ENCODE measurements around the gene TM9SF3. TPM values are rescaled to one million over a fixed set of nuclear protein-coding genes. Genes with fewer than 3 reads are reported as not detected.
A peak's percentile ranks its signal among the peaks of the same experiment; 100 is the strongest.

TM9SF3 gene
- total RNA-seq, result 130 TPM

- intact Hi-C loops (cut with DNase I), result no loop called here
- ATAC-seq (peak; percentile 94), DNase-seq (ENCODE audit: low spot score) (peak; percentile 96)
Observed at GRCh38 chr10:96586419-96587263, at the start of gene TM9SF3. Gene TM9SF3 (minus strand): TSS chr10:96587012. CDS start chr10:96586835, 177 bp downstream.

- no peak for DNase-seq (ENCODE audit: low spot score)
- no peak for ATAC-seq
- intact Hi-C loops (cut with DNase I), result no loop called here
Observed at GRCh38 chr10:96636551-96636950, 49.7 kb upstream of the TM9SF3 start.

- intact Hi-C loops (cut with DNase I), result no loop called here
- ATAC-seq, result no peak
- no peak for DNase-seq (ENCODE audit: low spot score)
Observed at GRCh38 chr10:96632974-96633710, 46.3 kb upstream of the TM9SF3 start.

- intact Hi-C loops (cut with DNase I), result no loop called here
- no peak for DNase-seq (ENCODE audit: low spot score)
- ATAC-seq, result no peak
Observed at GRCh38 chr10:96627292-96627691, 40.5 kb upstream of the TM9SF3 start.

GRCh38 chr10:96626795-96627194 lies 40.0 kb upstream of the TM9SF3 start:
- DNase-seq (ENCODE audit: low spot score) (no peak), ATAC-seq (no peak)
- intact Hi-C loops (cut with DNase I), result no loop called here

- ATAC-seq, result no peak
- intact Hi-C loops (cut with DNase I), result no loop called here
Observed at GRCh38 chr10:96625173-96625572, 38.4 kb upstream of the TM9SF3 start.

GRCh38 chr10:96622013-96622787 lies 35.4 kb upstream of the TM9SF3 start:
- ATAC-seq, result no peak
- intact Hi-C loops (cut with DNase I), result no loop called here

More at GRCh38 chr10:96625173-96625572, 38.4 kb upstream of the TM9SF3 start:
- DNase-seq (ENCODE audit: low spot score), result no peak

GRCh38 chr10:96619796-96620773 lies 33.3 kb upstream of the TM9SF3 start:
- intact Hi-C loops (cut with DNase I), result no loop called here
- DNase-seq (ENCODE audit: low spot score) (no peak), ATAC-seq (no peak)

More at GRCh38 chr10:96622013-96622787, 35.4 kb upstream of the TM9SF3 start:
- no peak for DNase-seq (ENCODE audit: low spot score)

GRCh38 chr10:96619120-96619519 lies 32.3 kb upstream of the TM9SF3 start:
- no peak for ATAC-seq
- DNase-seq (ENCODE audit: low spot score), result no peak
- intact Hi-C loops (cut with DNase I), result no loop called here

GRCh38 chr10:96618653-96619052 lies 31.8 kb upstream of the TM9SF3 start:
- ATAC-seq (peak; percentile 68), DNase-seq (ENCODE audit: low spot score) (no peak)
- intact Hi-C loops (cut with DNase I), result no loop called here

GRCh38 chr10:96616961-96617360 lies 30.1 kb upstream of the TM9SF3 start:
- ATAC-seq, result no peak
- intact Hi-C loops (cut with DNase I), result no loop called here
- no peak for DNase-seq (ENCODE audit: low spot score)

GRCh38 chr10:96614515-96614914 lies 27.7 kb upstream of the TM9SF3 start:
- ATAC-seq, result no peak
- intact Hi-C loops (cut with DNase I), result no loop called here
- DNase-seq (ENCODE audit: low spot score), result no peak

- intact Hi-C loops (cut with DNase I), result no loop called here
Observed at GRCh38 chr10:96613576-96613975, 26.8 kb upstream of the TM9SF3 start.

GRCh38 chr10:96612055-96612830 lies 25.4 kb upstream of the TM9SF3 start:
- intact Hi-C loops (cut with DNase I), result no loop called here
- ATAC-seq (no peak), DNase-seq (ENCODE audit: low spot score) (no peak)

More at GRCh38 chr10:96613576-96613975, 26.8 kb upstream of the TM9SF3 start:
- no peak for DNase-seq (ENCODE audit: low spot score)
- ATAC-seq, result no peak

- ATAC-seq (no peak), DNase-seq (ENCODE audit: low spot score) (no peak)
- intact Hi-C loops (cut with DNase I), result no loop called here
Observed at GRCh38 chr10:96610817-96611216, 24.0 kb upstream of the TM9SF3 start.

GRCh38 chr10:96609510-96609909 lies 22.7 kb upstream of the TM9SF3 start:
- DNase-seq (ENCODE audit: low spot score) (no peak), ATAC-seq (no peak)
- intact Hi-C loops (cut with DNase I), result no loop called here

GRCh38 chr10:96608805-96609204 lies 22.0 kb upstream of the TM9SF3 start:
- intact Hi-C loops (cut with DNase I), result no loop called here
- no peak for ATAC-seq
- no peak for DNase-seq (ENCODE audit: low spot score)

GRCh38 chr10:96608262-96608661 lies 21.4 kb upstream of the TM9SF3 start:
- ATAC-seq, result no peak
- intact Hi-C loops (cut with DNase I), result no loop called here
- no peak for DNase-seq (ENCODE audit: low spot score)

Data from sciatic nerve (tissue), 2 donors.